B cell (primary cell): Measurements from ENCODE around the gene NEMP2. TPM values are rescaled to one million over a fixed set of nuclear protein-coding genes. Genes with fewer than 3 reads are reported as not detected.

Experiments used
- ATAC-seq: fragments of 200-7000 bp; cut with Tn5 transposase; one replicate; pipeline ENCODE4 v1.10.0; 2021; ENCODE audit warnings: low read depth, mild to moderate bottlenecking, moderate number of reproducible peaks, moderate library complexity
- CTCF ChIA-PET: fragments of 350-600 bp; sonication (Branson Sonifier 250); formaldehyde crosslinking; loops from one replicate; lab custom pipeline; 2021; ENCODE audit warnings: antibody characterized with exemption, inconsistent platforms; lab: Charles Lee
- POLR2A ChIA-PET: fragments of 350-600 bp; sonication (Branson Sonifier 250); formaldehyde crosslinking; loops from one replicate; lab custom pipeline; 2021; ENCODE audit warnings: antibody characterized with exemption; lab: Charles Lee
- DNase-seq: peaks from one replicate; pipeline ENCODE4 v3.0.0; 2013
- H2AFZ ChIP-seq: 2 replicates; pipeline ENCODE4 v1.6.1; 2012; ENCODE audit warnings: mild to moderate bottlenecking, low read depth, low read length; ENCODE audit not compliant: insufficient read depth, poor library complexity, severe bottlenecking
- H3K27ac ChIP-seq, 2 donors: 1 replicate in 1 of 2; 2 replicates in 1 of 2; pipeline ENCODE4 v1.5.1; 2012 to 2013; ENCODE audit warnings: low read length in 2 of 2, mild to moderate bottlenecking in 2 of 2, moderate library complexity in 1 of 2
- H3K27me3 ChIP-seq, 4 experiments: fragments of 200-600 bp in 1 of 4; sonication (generic) in 1 of 4; replicated peaks in 1 of 4; 1 replicate in 2 of 4; 2 replicates in 2 of 4; pipeline versions ENCODE4 v1.6.1 to v1.7.0; 2013 to 2016; ENCODE audit warnings: low read length in 3 of 4, mild to moderate bottlenecking in 2 of 4, mixed read lengths in 1 of 4, moderate library complexity in 1 of 4; ENCODE audit not compliant: insufficient read depth in 4 of 4, control insufficient read depth in 3 of 4; ENCODE audit errors: control extremely low read depth in 1 of 4
- H3K36me3 ChIP-seq, 2 experiments: replicated peaks in 1 of 2; 1 replicate in 1 of 2; 2 replicates in 1 of 2; pipeline versions ENCODE4 v1.6.1 to v1.7.1; 2013; ENCODE audit warnings: low read length in 1 of 2; ENCODE audit not compliant: insufficient read depth in 2 of 2, control insufficient read depth in 1 of 2; ENCODE audit errors: control extremely low read depth in 1 of 2, extremely low read depth in 1 of 2
- H3K4me1 ChIP-seq, 2 donors: fragments of 200-600 bp in 1 of 2; sonication (generic) in 1 of 2; 1 replicate in 1 of 2; 2 replicates in 1 of 2; pipeline versions ENCODE4 v1.5.1 to v1.6.1; 2013 to 2017; ENCODE audit warnings: low read length in 2 of 2; ENCODE audit not compliant: control insufficient read depth in 2 of 2, insufficient read depth in 2 of 2
- H3K4me2 ChIP-seq: replicated peaks from 2 replicates; pipeline ENCODE3; 2012; ENCODE audit warnings: mild to moderate bottlenecking, low read depth, low read length; ENCODE audit not compliant: poor library complexity, severe bottlenecking
- H3K4me3 ChIP-seq, 5 experiments: fragments of 200-600 bp in 1 of 5; sonication (generic) in 1 of 5; 1 replicate in 3 of 5; 2 replicates in 2 of 5; pipeline versions ENCODE4 v1.5.1 to v1.7.0; 2011 to 2016; ENCODE audit warnings: low read length in 4 of 5, mild to moderate bottlenecking in 4 of 5, low read depth in 2 of 5, control low read depth in 1 of 5, moderate library complexity in 1 of 5; ENCODE audit not compliant: insufficient read depth in 1 of 5; ENCODE audit errors: control extremely low read depth in 1 of 5, extremely low read depth in 1 of 5
- H3K79me2 ChIP-seq: fragments of 200-600 bp; sonication (generic); one replicate; pipeline ENCODE4 v1.6.0; 2016; ENCODE audit warnings: low read length; ENCODE audit not compliant: control insufficient read depth, insufficient read depth
- H3K9ac ChIP-seq: fragments of 200-600 bp; sonication (generic); 2 replicates; pipeline ENCODE4 v1.6.1; 2017; ENCODE audit warnings: mild to moderate bottlenecking, low read length, moderate library complexity
- H3K9me3 ChIP-seq, 3 donors: one replicate each; pipeline versions ENCODE4 v1.6.1 to v1.7.1; 2013; ENCODE audit warnings: low read length in 2 of 3; ENCODE audit not compliant: control insufficient read depth in 2 of 3, insufficient read depth in 1 of 3; ENCODE audit errors: control extremely low read depth in 1 of 3
- H4K20me1 ChIP-seq: 2 replicates; pipeline ENCODE4 v1.6.0; 2012; ENCODE audit warnings: mild to moderate bottlenecking, low read length; ENCODE audit not compliant: insufficient read depth, control insufficient read depth, poor library complexity, severe bottlenecking
- H3K27ac Mint-ChIP-seq: one replicate; pipeline ENCODE4 v1.8.0; 2021; ENCODE audit warnings: mixed read lengths
- H3K27me3 Mint-ChIP-seq: one replicate; pipeline ENCODE4 v1.8.0; 2021; ENCODE audit warnings: mixed read lengths
- H3K4me1 Mint-ChIP-seq: one replicate; pipeline ENCODE4 v1.8.0; 2021; ENCODE audit warnings: mixed read lengths
- H3K4me3 Mint-ChIP-seq: one replicate; pipeline ENCODE4 v1.8.0; 2021; ENCODE audit warnings: mixed read lengths
- H3K9me3 Mint-ChIP-seq: one replicate; pipeline ENCODE4 v1.8.0; 2022; ENCODE audit warnings: mixed read lengths; ENCODE audit not compliant: insufficient read depth
- CTCF ChIP-seq: fragments of 200-600 bp; IDR thresholded peaks from one replicate; pipeline ENCODE4 v1.8.0; 2022; ENCODE audit warnings: antibody characterized with exemption, mild to moderate bottlenecking
- EZH2 ChIP-seq: IDR thresholded peaks from 2 replicates; pipeline ENCODE4 v1.6.1; 2012; ENCODE audit warnings: borderline replicate concordance, low read depth, mild to moderate bottlenecking, moderate library complexity, low read length; ENCODE audit not compliant: insufficient read depth, poor library complexity, severe bottlenecking
- WGBS: methylation state at CpG from one replicate; pipeline ENCODE4 v1.1.5; 2013; ENCODE audit warnings: missing lambda C conversion rate; ENCODE audit not compliant: insufficient coverage; 5-methylcytosine and 5-hydroxymethylcytosine counted together
- intact Hi-C: fragments of 100-400 bp; cut with micrococcal nuclease; formaldehyde crosslinking; loops from one replicate; pipeline ENCODE4 v1.10.0; 2022
- polyA plus RNA-seq: library from polyadenylated mRNA; depleted of rRNA; stranded (reverse); fragments of >200 nt; gene quantifications from 2 replicates; pipeline ENCODE4 v1.2.3, GENCODE V29; 2012
- total RNA-seq, 2 donors: library from RNA; stranded (reverse); fragments of 120-200 nt in 1 of 2; gene quantifications; 1 replicate in 1 of 2; 2 replicates in 1 of 2; pipeline versions ENCODE4 v1.2.3 to v1.2.4, GENCODE V29; 2013 to 2022

Gene NEMP2
- total and polyA plus RNA-seq, 2 donors (not counting 1 experiment from before 2014, with no cell fraction given): 1.3 to 17.3 TPM

DNA sequence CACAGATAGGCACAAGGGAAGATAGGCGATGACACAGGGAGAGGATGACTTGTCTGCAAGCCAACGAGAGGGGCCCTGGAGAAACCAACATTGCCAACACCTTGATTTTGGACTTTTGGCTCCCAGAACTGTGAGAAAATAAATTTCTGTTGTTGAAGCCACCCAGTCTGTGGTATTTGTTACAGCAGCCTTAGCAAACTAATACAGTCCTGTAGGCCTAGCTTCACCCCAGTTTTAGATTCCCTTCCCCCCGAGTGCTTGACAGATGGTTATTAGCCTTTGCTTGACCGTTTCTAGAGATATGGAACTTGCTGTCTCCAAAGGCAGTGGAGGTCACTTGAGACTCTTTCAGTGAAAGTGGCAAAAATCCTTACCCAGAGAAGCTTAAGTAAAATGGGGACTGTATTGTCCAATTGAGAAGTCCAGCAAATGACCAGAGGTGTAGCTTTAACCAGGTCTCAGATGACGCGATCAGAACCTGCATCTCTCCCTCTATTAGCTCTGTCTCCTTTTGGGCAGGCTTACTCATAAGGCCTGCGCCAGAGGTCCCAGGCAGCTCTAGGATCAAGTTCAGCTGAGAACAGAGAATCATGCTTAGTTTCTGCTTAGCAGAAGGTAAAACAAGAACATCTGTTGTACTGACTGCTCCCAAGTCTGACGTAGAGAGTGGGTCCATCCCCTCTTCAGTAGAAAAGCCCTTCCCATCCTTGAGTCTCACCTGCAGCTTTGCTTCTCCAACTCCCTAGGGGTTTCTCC lies 76.0 kb downstream of the NEMP2 start:
- intact Hi-C loops: no loop called here
- TF ChIP-seq EZH2 (no peak), CTCF (no peak)
- peaks cover 4 to 7% of the 10 kb centered on the region in 2 donors for H3K4me1 ChIP-seq
- no peak overlapping the region for H2AFZ ChIP-seq
- no peak overlapping the region for H3K4me3 ChIP-seq
- H3K27me3 Mint-ChIP-seq: no peaks in the 10 kb centered on the region
- H3K9ac ChIP-seq: no peak overlapping the region
- H4K20me1 ChIP-seq: peaks cover 25% of the 10 kb centered on the region
- no peaks in the 10 kb centered on the region for H3K27me3 ChIP-seq
- H3K79me2 ChIP-seq: peaks cover 63% of the 10 kb centered on the region
- H3K4me1 Mint-ChIP-seq: peaks cover 35% of the 10 kb centered on the region
- 95% methylated on average over 6 of the region's 8 CpGs for WGBS
- no peak for DNase-seq
- H3K9me3 Mint-ChIP-seq: no peaks in the 10 kb centered on the region
- H3K4me2 ChIP-seq: no peak overlapping the region
- H3K27ac Mint-ChIP-seq: no peak overlapping the region
- no peaks in the 10 kb centered on the region for H3K9me3 ChIP-seq
- no peak overlapping the region for H3K4me3 Mint-ChIP-seq
- ATAC-seq: no peak
- ChIA-PET POLR2A (no interaction called here), CTCF (no interaction called here)
- H3K27ac ChIP-seq: no peak overlapping the region
- peaks cover 1 to 23% of the 10 kb centered on the region in 2 experiments for H3K36me3 ChIP-seq

DNA sequence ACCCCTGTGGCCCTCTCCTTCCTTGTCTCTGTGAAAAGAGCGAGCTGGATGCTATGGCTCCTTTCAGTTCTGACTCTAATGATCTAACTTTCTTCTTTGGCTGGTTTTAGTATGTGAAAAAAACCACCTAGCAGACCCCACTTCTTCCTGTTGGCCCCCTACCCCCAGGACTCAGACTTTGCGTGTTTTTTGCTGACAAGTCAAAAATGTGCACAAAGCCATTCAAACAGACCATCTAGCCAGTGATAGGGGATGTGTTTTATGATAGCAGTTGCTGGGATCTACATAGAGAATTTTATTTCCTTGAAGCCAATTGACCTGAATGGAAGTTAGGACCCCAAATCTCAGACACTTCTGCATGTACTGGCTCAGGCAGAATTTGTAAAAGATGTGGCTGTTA lies 77.3 kb downstream of the NEMP2 start:
- no peak overlapping the region for H3K4me3 ChIP-seq
- H2AFZ ChIP-seq: no peak overlapping the region
- Mint-ChIP-seq H3K9me3 (no peaks in the 10 kb centered on the region), H3K4me3 (no peak overlapping the region), H3K27me3 (no peaks in the 10 kb centered on the region), H3K4me1 (peaks cover 35% of the 10 kb centered on the region), H3K27ac (no peak overlapping the region)
- H3K27me3 ChIP-seq: no peaks in the 10 kb centered on the region
- peaks cover 33% of the 10 kb centered on the region for H4K20me1 ChIP-seq
- DNase-seq (no peak), ATAC-seq (no peak)
- POLR2A ChIA-PET: no interaction called here
- no peak overlapping the region for H3K4me2 ChIP-seq
- TF ChIP-seq EZH2 (no peak), CTCF (no peak)
- H3K4me1 ChIP-seq: peaks cover 4 to 7% of the 10 kb centered on the region in 2 donors
- H3K27ac ChIP-seq: no peak overlapping the region
- peaks cover 59% of the 10 kb centered on the region for H3K79me2 ChIP-seq
- intact Hi-C loops: no loop called here
- no peak overlapping the region for H3K9ac ChIP-seq
- H3K9me3 ChIP-seq: no peaks in the 10 kb centered on the region
- CTCF ChIA-PET: interaction anchor here (0.6 to 0.9 kb wide), 2 partner anchors 37 to 190 kb away, joined by 3 to 4 read pairs; no protein-coding TSS in a partner anchor
- no CpG with 5 or more reads among the region's 2 CpGs for whole genome bisulfite sequencing
- H3K36me3 ChIP-seq: peaks cover 2 to 26% of the 10 kb centered on the region in 2 experiments
